DOHH2 (cell line): Measurements from ENCODE around the gene MEA1.

Source experiments
- CTCF ChIP-seq: fragments of 200-600 bp; sonication (generic); IDR thresholded peaks from one replicate; pipeline ENCODE4 v1.5.1; 2014; ENCODE audit warnings: antibody characterized with exemption, mild to moderate bottlenecking, low read depth, low read length; ENCODE audit not compliant: poor library complexity, severe bottlenecking
- EZH2phosphoT487 ChIP-seq: fragments of 200-600 bp; sonication (generic); IDR thresholded peaks from 2 replicates; pipeline ENCODE4 v1.6.1; 2017; ENCODE audit warnings: borderline replicate concordance, mild to moderate bottlenecking, antibody characterized with exemption, low read length, moderate library complexity, mixed read lengths

- no peak for TF ChIP-seq CTCF
- no peak for TF ChIP-seq EZH2phosphoT487
These were observed 51.6 kb downstream of the MEA1 start for GRCh38 chr6:42962096-42962495.
